ENCODE measurements around the gene BOK. TPM values are rescaled to one million over a fixed set of nuclear protein-coding genes. Genes with fewer than 3 reads are reported as not detected.

BOK gene
- total and polyA plus RNA-seq, 2 of the 13 experiments (the other 11 are each of a cell fraction or from before 2014, with no cell fraction given) = 35.5 to 39.2 TPM

- TF ChIP-seq ZBTB40 (IDR thresholded peaks at IDR 0.05) = no peak
- peak; percentile 24; the same call in 1 of the 2 replicates for TF ChIP-seq ZBTB40 (CRISPR knock-in tag; IDR thresholded peaks at IDR 0.05)
- TF ChIP-seq KDM5B (CRISPR knock-in tag; IDR thresholded peaks at IDR 0.05; ENCODE audit: borderline replicate concordance) = peak; percentile 62
- 0 out of 3 replicates have a peak, but pooled peaks have one; percentile 12 for TF ChIP-seq MXI1 (IDR thresholded peaks at IDR 0.05; ENCODE audit: borderline replicate concordance, low read depth, low read length)
- TF ChIP-seq DNMT1 (CRISPR knock-in tag; IDR thresholded peaks at IDR 0.05) = peak; percentile 91; the same call in 1 of the 2 replicates
- peak; percentile 51 for TF ChIP-seq SP2 (CRISPR knock-in tag; IDR thresholded peaks at IDR 0.05)
- no peak for TF ChIP-seq HCFC1 (IDR thresholded peaks at IDR 0.05; ENCODE audit: low read depth, low read length)
- TF ChIP-seq PCBP1 (IDR thresholded peaks at IDR 0.05; ENCODE audit: borderline replicate concordance, low read depth, low read length) = 0 out of 2 replicates have a peak, but pooled peaks have one; percentile 38
- TF ChIP-seq ZFY (CRISPR knock-in tag; IDR thresholded peaks at IDR 0.05) = peak; percentile 15; the same call in 1 of the 2 replicates
- peak; percentile 84; the same call in 1 of the 2 replicates for TF ChIP-seq ZNF547 (CRISPR knock-in tag; IDR thresholded peaks at IDR 0.05)
- TF ChIP-seq ARNT2 (CRISPR knock-in tag; IDR thresholded peaks at IDR 0.05; ENCODE audit: low read depth) = no peak
- peak; percentile 47; the same call in 1 of the 2 replicates for TF ChIP-seq SPEN (CRISPR knock-in tag; IDR thresholded peaks at IDR 0.05; ENCODE audit: low read depth)
- no peak for TF ChIP-seq KDM3A (CRISPR knock-in tag; IDR thresholded peaks at IDR 0.05; ENCODE audit: low read depth)
- TF ChIP-seq HNRNPLL (IDR thresholded peaks at IDR 0.05; ENCODE audit: low read depth, low read length, poor library complexity, severe bottlenecking) = no peak
- TF ChIP-seq MTF1 (CRISPR knock-in tag; IDR thresholded peaks at IDR 0.05) = no peak
- no peak for TF ChIP-seq TERF1 (CRISPR knock-in tag; IDR thresholded peaks at IDR 0.05)
- peak; percentile 70; the same call in 1 of the 2 replicates for TF ChIP-seq ZNF292 (CRISPR knock-in tag; IDR thresholded peaks at IDR 0.05; ENCODE audit: borderline replicate concordance, low read depth)
- peak; percentile 2; the same call in 1 of the 2 replicates for TF ChIP-seq ZMYM3 (CRISPR knock-in tag; IDR thresholded peaks at IDR 0.05)
- TF ChIP-seq SOX6 (IDR thresholded peaks at IDR 0.05) = no peak
- peak; percentile 33 for TF ChIP-seq SOX6 (CRISPR knock-in tag; IDR thresholded peaks at IDR 0.05)
- peak; percentile 55 for TF ChIP-seq AGO1 (IDR thresholded peaks at IDR 0.05; ENCODE audit: low read depth, low read length, poor library complexity, severe bottlenecking)
Observed at GRCh38 chr2:241551998-241552737, 6.4 kb upstream of the BOK start (continued).
